Pulmonary artery endothelial cell (primary cell): Measurements from ENCODE around the gene FAM107B. TPM values are rescaled to one million over a fixed set of nuclear protein-coding genes. Genes with fewer than 3 reads are reported as not detected.

Experiments used
- DNase-seq: peaks from one replicate; pipeline ENCODE4 v3.0.0-alpha.2; 2011; ENCODE audit warnings: low read depth, low spot score
- total RNA-seq: library from RNA; depleted of rRNA; stranded (reverse); fragments of >200 nt; gene quantifications from 2 replicates; pipeline ENCODE4 v1.2.3, GENCODE V29; 2014

FAM107B gene
- total RNA-seq, 1 donor from 2014 or later = 174 TPM

DNA sequence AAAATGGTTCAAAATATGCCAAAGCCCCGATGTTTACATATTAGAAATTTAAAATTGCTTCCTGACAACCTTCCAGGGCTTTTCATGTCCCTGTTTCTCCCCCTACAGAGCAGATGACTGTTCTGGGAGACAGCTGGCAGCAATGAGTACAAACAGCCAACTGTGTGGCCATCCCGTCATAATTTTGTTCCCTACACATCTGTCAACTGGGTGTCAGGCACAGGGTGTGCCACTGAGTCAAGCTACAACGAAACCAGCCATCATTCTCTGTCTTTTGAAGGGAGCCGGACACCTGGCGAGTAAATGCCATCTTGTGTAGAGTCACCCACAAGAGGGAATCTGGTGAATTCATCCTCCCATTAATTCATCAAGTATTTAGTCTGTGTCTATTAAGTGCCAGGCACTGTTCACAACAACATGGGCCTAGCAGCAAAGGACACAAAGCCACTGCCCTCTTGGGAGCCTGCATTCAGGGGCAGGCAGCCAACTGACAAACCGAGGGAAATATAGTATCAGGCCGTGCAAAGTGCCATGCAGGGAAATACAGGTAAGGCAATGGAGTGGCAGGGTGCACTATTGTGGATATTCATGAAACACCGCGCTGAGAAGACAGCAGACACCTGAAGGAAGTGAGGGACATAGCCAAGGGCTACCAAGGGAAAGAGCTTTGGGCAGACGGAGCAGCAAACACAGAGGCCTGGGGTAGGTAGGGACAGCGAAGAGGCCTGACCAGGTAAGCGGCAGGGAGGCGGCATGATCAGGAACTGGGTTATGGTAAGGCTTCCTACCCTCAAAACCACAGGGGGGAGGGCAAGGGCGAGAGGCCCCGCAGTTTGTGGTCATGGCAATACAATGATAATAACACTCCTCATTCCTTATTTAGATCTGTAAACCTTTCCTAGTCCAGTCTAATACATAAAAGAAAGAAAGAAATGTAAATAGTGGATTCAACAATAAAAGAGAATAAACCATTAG lies 213.6 kb downstream of the FAM107B start:
- DNase-seq = no peak

DNA sequence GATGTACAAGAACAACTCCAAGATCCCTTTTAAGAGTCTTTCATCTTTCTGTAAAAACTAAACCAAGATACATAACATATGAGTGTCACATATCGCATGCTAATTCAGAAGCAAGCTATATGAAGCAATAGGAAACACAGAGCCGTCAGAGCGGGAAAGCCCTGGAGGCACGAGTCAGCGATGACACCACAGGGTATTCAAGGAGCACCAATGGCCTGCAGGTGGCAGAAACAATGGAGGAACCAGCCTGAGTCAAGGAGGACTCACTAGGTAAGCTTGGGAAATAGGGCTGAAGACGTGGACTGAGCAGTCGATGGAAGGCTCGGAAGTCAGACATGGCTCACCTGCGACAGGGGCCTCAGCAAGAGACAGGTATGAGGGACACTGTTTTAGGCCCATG lies 214.4 kb downstream of the FAM107B start:
- peak; percentile 81 for DNase-seq

DNA sequence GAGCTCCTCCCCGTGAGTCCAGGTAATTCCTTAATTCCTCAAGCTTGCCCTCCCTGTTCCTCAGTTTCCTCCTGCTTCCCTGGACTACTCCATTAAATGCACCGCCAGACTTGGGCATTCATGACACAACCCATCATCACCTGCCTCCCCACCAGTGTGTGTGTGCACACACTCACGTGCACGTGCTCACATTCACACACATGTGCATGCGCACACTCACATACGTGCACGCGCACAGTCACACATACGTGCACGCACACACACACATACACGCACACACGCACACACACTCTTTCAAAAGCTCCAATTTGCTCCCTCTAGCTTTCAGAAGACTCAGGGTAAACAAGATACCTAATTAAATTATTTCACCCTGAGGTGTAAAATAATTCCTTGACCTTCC lies 216.7 kb downstream of the FAM107B start:
- no peak for DNase-seq

DNA sequence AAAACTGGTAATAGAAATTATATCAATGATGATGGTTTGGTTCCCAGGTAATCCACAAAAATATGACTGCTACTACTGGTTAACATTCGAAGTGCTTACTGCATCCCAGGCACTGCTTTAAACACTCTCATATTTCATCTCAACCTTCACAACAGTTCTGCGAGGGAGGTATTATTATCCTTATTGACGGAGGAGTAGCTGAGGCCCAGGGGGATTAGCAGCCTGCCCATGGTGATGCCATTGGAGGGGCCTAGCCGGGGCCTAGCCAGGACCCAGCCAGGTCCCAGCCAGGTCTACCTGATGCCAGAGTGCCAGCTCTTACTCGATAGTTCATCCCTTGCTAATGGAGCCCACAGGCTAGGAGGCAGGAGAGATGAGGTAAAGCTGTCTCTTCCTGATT lies 217.1 kb downstream of the FAM107B start:
- DNase-seq = no peak

DNA sequence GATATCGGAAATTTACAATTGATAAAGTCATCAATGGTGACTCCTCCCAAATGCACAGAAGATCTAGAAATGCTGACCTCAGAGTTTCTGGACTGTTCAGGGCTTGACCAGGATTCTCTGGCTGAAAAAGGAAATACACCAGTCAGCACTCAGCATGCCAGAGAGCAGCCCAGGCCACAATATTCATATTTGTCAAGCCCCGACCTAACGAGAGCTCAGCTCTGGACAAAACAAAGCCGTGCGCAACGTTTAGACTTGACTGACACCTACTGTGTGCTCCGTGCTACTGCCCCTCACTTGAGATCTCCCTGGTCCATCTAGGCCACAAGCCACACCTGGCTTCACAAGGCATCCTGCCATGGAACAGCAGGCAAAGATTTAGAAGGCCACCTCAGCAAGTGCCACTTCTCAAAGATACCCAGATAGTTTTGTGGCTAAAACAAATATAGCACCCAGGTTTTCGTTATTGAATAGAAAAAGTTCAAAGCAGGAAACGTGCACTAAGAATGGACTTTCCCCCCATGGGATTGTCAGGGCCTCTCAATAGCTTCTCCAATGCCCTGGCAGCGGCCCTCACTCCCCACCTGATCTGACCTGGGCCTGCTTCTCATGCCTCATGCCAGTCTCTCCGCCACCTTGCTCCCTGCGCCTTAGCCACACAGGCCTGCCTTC lies 218.3 kb downstream of the FAM107B start:
- DNase-seq = no peak

DNA sequence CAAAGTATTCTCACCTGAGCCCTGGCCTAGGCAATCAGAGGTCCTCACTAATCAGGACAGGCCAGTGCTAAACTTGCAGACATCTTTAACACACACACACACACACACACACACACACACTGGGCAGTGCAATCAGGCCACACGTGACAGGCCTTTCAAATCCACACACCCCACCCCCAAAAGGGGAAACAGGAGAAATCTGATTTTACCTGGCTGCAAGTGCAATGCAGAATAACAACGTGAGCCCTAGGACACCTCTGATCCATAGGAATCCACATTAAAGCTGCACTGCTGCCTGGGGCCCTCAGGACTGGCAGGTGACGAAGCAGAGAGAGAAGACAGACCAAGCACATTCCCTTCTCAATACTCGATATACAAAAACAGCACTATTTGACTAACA lies 218.9 kb downstream of the FAM107B start:
- no peak for DNase-seq

DNA sequence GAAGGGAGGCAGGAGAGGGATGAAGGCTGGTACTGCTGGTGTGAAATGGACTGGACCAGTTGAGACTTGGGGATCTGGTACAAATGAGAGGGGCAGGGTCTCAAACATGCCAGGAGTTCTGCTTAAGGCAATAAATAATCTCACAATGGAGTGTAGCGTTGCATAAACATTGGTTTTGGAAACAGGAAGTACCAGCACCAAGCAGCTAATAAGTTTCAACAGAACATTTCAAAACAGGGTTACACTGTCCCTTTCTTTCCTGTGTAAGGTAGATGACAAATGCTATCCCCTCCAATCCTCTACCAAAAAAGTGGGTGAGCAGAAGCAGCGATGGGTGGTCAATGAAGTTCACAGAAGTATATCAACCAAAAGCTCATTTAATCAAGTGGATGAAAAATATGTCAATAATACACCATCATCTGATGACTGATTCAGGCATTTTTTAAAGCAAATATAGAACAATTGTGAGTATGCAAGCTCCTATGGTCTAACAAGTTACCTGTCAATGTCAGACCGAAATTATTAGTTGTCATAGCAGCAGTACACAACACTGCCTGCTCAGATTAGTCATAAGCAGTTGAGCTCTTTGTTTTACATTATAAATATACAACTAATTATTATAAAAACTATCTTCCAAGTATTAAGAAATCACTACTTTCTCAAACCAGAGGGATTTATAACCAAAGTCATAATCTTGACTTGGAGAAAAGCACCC lies 220.0 kb downstream of the FAM107B start:
- peak; percentile 46 for DNase-seq

DNA sequence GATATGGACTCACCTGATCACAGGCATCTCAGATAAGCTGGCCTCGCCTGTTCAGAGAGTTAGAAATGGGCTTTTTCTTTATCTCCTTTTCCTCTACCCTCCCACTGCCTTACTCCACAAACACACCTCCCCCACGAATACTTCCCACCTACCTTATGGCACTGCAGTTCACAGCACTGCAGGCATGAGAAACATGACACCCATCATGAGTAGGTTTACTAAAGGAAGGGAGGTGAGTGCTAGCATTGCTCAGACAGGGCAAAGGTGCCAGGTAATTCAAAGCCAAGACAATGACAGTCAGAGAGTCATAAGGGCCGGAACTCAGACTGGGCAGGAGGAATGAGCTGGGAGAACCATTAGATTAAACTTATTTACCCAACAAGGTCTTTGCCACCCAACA lies 220.6 kb downstream of the FAM107B start:
- no peak for DNase-seq

DNA sequence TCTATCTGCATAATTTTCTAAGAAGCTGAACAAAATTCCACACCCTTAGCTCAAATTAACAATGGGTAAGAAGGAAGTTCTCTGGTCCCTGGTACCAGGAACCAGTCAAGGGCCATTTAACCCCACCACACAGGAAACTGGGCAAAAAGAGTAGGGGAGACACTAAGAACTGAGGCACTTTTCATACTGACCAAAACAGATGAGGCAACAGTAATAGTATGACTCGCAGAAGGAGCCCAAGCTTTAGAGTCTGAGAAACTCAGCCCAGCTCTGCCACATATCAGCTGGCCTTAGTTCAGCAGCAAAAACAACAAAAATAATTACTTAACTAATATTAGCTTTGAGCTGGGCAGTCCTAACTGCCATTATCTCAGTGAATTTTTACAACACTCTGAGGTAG lies 221.2 kb downstream of the FAM107B start:
- no peak for DNase-seq

DNA sequence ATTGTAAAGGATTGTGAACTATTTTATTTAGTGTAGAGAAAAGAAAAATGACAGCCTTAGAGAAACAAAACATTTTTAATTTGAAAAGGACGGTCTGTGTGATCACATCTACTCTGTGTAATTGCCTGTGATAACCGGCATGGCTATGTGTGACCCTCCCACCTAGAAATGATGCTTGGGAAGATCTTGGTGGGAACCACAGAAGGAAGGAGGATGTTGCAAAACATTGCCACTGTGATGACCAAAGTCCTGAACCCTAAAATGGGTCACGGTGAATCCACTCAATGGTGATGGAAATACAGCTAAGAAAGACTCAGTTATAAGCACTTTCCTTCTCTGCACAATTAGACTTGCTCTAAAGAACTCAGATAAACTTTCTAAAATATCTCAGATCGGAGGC lies 222.7 kb downstream of the FAM107B start:
- no peak for DNase-seq

DNA sequence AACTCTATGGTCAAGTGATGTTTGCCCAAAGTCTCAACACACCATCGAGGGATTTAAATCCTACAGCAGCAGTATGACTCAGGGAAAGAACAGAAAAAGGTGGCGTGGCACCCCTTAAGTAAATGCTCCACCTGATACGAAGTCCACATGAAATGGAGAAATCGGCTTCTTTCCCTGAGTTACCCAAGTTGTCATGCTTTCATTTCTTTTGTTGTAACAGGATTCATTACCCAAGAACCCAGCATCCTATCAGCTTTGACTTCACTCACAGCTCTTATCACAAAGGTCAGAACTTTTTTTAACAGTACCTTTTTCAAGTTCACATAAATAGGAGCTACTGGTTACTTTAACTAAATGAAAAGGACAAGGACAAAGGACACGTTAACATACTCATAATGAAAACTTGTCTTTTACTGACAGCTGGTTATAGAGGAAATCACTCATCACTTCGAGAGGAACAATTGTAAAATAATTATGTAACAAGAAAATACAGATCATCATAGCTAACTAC lies 224.2 kb downstream of the FAM107B start:
- DNase-seq = no peak

DNA sequence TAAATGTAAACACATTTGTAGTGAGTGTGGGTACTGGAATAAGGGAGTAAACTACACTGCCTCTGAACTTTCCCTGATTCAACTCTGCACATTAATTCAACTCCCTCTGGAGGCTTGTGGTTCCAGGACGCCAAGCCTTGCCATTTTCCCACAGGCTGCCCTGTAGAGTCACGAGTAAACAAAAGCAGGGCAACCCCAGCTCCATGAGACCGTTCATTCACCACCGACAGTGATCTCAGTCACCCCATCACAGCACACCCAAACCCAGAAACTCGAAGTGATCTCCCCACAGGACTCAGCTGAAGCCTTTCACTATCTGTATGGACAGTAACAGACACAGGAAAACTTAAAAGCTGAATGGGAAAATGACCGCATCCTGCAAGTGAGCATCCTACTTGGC lies 225.2 kb downstream of the FAM107B start:
- no peak for DNase-seq

DNA sequence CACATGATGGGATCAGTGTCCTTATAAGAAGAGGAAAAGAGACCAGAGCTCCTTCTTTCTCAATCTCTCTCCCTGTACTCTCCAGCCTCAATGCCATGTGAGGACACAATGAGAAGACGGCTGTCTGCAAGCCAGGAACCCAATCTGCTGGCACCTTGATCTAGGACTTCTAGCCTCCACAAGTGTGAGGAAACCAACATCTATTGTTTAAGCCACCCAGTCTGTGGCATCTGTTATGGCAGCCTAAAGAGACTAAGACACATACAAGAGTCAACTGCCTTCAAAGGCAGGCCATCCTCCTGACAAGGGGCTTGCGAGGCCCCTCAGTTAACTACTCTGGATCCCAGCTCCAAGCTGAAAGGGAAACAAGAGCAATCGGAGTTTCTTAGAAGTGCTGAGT lies 225.7 kb downstream of the FAM107B start:
- DNase-seq = no peak

DNA sequence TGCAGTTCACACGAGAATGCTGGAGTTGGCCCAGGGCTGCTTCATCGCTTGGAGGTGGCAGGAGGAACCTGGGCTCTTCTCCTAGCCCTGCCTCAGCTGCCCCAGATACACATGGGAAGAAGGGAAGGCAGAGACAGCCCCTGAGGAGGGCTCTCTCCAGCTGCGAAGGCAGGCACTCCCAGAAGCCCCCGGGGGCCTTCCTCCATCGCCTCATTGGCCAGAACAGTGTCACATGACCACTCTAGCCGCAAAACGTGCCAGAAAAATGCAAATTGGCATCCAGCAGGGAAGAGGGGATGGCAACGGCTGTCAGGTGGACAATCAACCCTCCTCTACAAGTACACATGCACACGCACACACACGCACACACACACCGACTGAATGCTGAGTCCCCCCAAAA lies 226.2 kb downstream of the FAM107B start:
- DNase-seq = no peak

DNA sequence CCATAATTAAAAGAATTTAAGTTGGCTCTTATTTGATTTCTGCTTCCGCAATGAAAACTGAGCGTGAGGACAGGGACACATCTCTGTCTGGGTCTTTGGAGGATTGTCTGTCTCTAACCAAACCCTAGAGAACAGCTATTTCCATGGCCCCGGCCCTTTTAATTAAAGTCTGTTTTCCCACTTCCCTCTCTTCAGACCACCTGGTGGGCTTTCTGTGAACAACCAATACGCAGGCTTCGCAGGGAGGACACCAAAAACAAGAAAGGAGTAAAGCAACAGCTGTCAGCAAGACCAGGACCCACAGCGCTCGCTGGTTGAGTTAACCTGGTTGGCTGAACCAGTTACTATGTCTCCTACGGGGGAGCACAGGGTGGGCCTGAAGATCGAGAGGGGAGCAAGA lies 226.9 kb downstream of the FAM107B start:
- no peak for DNase-seq

DNA sequence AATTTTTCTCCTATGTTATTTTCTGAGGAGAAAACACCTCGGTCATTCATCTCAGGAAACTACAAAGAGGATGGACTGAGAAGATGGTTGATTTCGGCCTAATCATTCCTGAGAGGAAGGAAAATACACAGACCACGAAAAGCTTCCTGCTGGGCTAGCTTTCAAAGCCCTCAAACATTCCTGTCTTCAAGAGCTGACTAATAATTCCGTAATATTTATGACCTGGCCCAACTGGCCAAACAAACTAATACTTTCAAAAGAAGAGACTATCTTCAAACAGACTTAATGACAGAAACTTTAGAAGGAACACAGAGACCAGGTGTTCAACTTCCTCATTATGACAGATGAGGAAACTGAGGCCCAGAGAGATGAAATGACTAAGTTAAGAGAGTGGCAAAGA lies 228.9 kb downstream of the FAM107B start:
- DNase-seq = peak; percentile 36

DNA sequence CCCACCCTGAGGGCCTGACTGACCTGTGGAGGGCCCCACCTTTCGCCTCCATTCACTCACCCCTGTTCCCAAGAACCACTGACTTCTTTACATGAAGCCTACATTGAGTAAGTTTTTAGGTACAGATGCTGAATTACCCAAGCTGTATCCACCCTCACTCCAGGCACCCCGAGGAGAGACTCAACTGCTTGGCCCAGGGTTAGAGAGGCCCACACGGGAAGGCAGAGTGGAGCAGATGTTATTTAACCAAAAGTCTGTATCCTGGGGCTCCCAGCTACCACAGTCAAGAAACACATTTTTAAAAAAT lies 230.8 kb downstream of the FAM107B start:
- DNase-seq = no peak

DNA sequence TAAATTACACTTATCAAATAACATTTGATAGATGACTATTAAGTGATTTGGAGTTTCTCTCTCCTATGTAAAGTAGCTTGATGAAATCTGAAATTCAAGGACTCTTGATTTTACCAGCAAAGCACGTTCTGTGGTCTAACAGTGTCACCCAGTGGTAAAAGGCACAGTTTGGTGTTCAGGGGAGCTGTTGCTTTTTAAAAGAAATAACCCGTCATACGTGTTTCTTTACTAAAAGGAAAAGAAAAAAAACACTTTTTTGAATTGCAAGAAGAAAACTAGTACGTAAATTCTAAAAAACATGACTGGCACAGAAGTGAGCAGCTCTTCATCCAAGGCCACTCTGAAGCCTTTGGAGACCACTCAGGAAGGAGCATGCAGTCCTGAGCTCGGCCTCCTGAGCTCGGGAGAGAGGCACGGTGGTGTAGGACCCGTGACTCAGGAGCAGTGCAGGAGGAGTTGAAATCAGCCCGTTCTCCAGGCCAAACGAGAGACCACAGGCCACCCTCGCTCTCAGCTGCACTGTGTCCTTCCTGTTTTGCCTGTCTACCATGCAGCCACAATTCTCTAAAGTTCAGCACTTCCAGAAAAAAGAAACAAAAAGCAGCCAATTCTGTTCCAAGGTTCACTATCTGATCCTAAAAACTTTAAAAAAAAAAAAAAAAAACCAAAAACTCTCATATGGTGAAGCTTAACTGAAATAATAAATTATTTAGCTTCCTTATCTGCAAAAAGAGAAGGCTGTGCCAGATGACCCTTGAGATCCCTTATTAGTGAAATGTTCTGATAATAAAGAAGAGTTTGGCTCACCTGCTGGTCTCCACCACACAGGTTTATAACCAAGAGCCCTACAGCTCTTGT lies 231.4 kb downstream of the FAM107B start:
- no peak for DNase-seq

DNA sequence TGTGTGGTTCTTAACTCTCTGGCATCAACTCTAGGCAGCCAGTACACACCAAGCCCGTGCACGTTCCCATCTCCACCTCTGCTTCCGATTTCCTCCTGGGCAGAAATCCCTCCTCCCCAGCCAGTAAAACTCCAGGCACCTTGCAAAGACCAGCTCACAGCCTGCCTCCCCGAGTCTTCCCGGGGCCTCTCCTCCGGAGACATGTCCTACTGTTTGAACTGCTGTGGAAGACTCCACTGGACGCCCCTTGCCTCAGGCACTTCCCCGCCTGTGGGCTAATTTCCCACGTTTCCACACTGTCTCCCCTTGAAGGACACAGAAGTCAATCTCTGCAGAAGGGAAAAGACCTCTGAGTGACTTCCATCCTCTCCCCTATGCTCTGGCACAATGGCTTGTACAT lies 233.3 kb downstream of the FAM107B start:
- no peak for DNase-seq

DNA sequence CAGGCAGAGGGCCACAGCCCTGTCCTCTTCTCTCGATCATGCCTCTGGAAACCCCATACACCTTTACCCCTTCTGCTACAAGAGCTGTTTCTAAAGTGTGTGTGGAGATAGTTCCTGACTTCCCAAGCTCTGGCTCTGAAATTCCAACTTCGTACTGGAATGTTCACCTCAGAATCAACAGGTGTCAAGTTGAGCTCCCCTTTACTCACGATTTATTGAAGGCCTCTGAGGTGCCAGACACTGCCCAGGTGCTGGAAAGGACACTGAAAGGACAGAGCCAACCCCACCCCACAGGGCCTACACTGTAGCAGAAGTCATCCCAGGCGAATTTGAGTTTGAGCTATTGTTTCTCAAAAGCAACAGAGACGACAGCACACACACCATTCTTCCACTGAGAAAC lies 234.1 kb downstream of the FAM107B start:
- no peak for DNase-seq

DNA sequence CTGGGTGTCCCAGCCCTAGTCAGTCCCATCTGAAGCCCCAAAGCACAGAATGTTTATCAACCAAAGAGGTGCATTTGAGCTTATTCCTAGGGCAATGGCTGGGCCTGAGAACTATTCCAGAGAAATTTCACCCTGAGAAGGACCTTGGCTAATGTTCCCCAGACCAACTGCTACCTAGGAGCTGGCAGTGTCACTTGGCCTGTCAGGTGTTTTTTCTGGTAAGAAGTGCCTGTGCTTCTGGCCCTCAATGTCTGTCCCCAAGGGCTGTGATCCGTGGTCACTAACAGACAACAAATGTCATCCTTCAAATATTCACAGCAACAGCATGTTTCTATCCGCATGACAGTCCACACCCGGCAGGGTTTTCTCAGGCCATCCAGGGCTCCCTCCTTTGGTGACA lies 234.6 kb downstream of the FAM107B start:
- no peak for DNase-seq
